Ovary (tissue), 1 donor: ENCODE measurements around the gene GSG1L.

Source experiments
- EP300 ChIP-seq: sonication (generic); formaldehyde crosslinking; IDR thresholded peaks from one replicate; pipeline ENCODE4 v1.6.1; 2017; ENCODE audit warnings: antibody characterized with exemption
- POLR2A ChIP-seq: fragments of 450-650 bp; IDR thresholded peaks from one replicate; pipeline ENCODE4 v1.6.1; 2017; ENCODE audit warnings: antibody characterized with exemption, mild to moderate bottlenecking, moderate library complexity

- no peak for TF ChIP-seq EP300
- no peak for TF ChIP-seq POLR2A
Measured at GRCh38 chr16:27963471-27963965, 100.0 kb downstream of the GSG1L start.
